Lower leg skin (tissue), 4 donors: ENCODE results near the gene FAM169A. TPM values are rescaled to one million over a fixed set of nuclear protein-coding genes. Genes with fewer than 3 reads are reported as not detected.
"Not testable (repeated sequence)": the region's sequence is repeated elsewhere in the genome, so short reads cannot be mapped to it uniquely, and the experiment has no call there.

Experiments
- DNase-seq, 2 donors: peaks; one replicate each; pipeline ENCODE4 v3.0.0-alpha.2; 2019; ENCODE audit warnings: low spot score in 2 of 2
- H3K4me3 ChIP-seq: fragments of 200-600 bp; sonication (generic); 2 replicates; pipeline ENCODE4 v1.5.1; 2017; ENCODE audit warnings: mild to moderate bottlenecking, low read depth; ENCODE audit not compliant: poor library complexity, severe bottlenecking
- POLR2A ChIP-seq, 2 donors: fragments of 450-650 bp; IDR thresholded peaks; one replicate each; pipeline ENCODE4 v1.6.1; 2016 to 2017; ENCODE audit warnings: antibody characterized with exemption in 2 of 2, mild to moderate bottlenecking in 1 of 2, moderate library complexity in 1 of 2
- whole genome bisulfite sequencing, 2 donors: methylation state at CpG; one replicate each; pipeline ENCODE4 v1.1.5; 2018; 5-methylcytosine and 5-hydroxymethylcytosine counted together
- intact Hi-C: fragments of 100-400 bp; cut with DNase I; formaldehyde crosslinking; loops from one replicate; pipeline ENCODE4 v1.15.0; 2023; ENCODE audit warnings: low total_unique reads
- total RNA-seq, 4 donors: library from RNA; depleted of rRNA; stranded (reverse); fragments of >200 nt; gene quantifications; one replicate each; pipeline ENCODE4 v1.1.0, GENCODE V29; 2016
- TF ChIP-seq, protein P1 (sequence below), 3 donors: fragments of 450-650 bp; IDR thresholded peaks; one replicate each; pipeline ENCODE4 v1.5.1; 2016; ENCODE audit warnings: antibody characterized with exemption in 3 of 3, mild to moderate bottlenecking in 3 of 3, moderate library complexity in 2 of 3

Gene FAM169A
- total RNA-seq, 4 donors from 2014 or later: 0.08 to 2.9 (median 0.85) TPM

GRCh38 chr5:74885170-74885569, 19.0 kb upstream of the FAM169A start:
- intact Hi-C loops: no loop called here
- no peak for DNase-seq
- TF ChIP-seq, protein P1, sequence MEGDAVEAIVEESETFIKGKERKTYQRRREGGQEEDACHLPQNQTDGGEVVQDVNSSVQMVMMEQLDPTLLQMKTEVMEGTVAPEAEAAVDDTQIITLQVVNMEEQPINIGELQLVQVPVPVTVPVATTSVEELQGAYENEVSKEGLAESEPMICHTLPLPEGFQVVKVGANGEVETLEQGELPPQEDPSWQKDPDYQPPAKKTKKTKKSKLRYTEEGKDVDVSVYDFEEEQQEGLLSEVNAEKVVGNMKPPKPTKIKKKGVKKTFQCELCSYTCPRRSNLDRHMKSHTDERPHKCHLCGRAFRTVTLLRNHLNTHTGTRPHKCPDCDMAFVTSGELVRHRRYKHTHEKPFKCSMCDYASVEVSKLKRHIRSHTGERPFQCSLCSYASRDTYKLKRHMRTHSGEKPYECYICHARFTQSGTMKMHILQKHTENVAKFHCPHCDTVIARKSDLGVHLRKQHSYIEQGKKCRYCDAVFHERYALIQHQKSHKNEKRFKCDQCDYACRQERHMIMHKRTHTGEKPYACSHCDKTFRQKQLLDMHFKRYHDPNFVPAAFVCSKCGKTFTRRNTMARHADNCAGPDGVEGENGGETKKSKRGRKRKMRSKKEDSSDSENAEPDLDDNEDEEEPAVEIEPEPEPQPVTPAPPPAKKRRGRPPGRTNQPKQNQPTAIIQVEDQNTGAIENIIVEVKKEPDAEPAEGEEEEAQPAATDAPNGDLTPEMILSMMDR (IDR thresholded peaks at IDR 0.05): no peak
- TF ChIP-seq POLR2A (IDR thresholded peaks at IDR 0.05): no peak
- no peak overlapping the region for H3K4me3 ChIP-seq

DNA sequence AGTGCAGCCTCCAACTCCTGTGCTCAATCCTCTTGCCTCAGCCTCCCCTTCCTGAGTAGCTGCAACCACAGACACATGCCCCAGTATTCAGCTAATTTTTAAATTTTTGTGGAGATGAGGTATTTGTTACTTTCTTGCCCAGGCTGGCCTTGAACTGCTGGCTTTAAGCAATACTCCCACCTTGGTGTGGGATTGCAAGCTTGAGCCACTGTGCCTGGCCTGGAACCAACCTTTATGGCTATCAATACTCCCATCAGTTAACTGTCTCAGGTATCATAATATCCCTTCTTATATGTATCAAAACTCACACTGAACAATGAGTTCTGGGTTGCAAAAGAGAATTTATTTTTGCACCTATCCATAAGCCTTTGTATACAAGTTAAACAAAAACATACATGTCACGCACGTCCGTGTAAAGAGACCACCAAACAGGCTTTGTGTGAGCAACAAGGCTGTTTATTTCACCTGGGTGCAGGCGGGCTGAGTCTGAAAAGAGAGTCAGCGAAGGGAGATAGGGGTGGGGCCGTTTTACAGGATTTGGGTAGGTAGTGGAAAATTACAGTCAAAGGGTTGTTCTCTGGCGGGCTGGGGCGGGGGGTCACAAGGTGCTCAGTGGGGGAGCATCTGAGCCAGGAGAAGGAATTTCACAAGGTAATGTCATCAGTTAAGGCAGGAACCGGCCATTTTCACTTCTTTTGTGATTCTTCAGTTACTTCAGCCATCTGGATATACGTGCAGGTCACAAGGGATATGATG, 16.4 kb upstream of the FAM169A start:
- DNase-seq, H3K4me3 ChIP-seq, intact Hi-C loops: not testable (repeated sequence)
- 62 to 74% methylated on average over 10 of the region's 10 CpGs for WGBS, 2 donors

DNA sequence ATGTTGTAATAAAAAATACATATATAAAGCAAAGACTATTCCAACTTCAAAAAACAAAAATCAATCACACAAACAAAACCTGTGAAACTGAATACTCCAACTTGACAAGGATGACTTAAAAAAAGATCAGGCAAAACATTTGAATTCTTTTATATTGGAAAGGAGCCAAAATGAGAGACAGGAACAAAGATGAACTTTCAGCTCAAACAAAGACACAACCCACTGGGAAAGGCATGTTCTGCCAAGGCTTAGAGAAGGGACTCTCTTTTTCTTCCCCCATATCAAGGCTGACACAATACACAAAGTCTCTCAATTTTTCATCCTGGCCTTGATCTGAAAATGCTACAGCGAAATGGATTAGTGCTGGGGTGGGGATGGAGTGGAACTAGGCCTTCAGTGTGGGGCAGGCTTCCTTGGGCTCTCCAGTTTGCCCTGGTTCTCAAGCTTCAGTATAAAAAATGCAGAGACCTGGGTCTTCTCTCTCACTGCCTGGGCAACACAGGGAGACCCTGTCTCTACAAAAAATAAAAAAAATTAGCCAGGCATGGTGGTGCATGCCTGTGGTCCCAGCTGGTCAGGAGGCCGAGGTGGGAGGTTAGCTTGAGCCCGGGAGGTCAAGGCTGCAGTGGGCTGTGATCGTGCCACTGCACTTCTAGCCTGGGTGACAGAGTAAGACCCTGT, 11.6 kb upstream of the FAM169A start:
- no peak for DNase-seq
- TF ChIP-seq, protein P1 (IDR thresholded peaks at IDR 0.05): no peak
- TF ChIP-seq POLR2A (IDR thresholded peaks at IDR 0.05): no peak
- 87 to 91% methylated on average over 4 of the region's 4 CpGs for WGBS, 2 donors
- intact Hi-C loops: no loop called here
- H3K4me3 ChIP-seq: no peak overlapping the region

DNA sequence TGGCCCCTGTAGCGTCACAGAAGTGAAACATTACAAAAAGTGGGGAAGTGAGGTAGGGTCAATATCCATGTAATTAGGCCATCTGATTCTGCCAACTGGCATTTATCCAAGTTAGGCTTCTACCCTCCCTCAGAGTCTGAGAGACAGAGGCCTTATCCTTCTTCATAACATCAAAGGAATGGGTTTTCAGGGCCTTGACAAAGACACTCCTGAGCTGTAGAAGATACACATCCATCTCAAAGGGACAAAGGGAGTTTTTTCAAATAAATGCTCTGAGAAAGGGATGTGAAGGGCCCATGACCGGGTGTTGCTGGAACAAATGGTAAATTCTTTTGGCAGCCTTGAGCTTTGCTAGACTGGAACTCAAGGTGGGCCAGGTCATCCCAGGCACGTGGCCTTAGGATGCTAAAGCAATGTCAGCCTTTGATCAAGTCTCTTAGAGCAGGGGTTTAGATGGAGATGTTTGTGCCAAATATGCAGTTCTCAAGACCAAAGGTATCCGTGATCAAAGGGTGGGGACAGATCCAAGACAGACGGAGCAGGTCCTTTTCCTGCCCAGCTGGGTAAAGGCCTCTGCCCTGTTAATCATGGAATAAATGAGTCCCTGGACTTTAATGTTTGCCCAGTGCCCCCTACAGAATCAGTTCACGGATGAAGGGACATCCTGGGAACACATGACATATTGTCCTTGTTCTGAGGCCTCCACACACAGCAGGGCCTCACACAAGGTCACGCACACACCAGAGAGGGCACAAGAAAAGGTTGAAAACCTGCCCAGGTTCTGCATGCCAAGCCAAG, 10.0 kb upstream of the FAM169A start:
- TF ChIP-seq, protein P1 (IDR thresholded peaks at IDR 0.05): no peak
- TF ChIP-seq POLR2A (IDR thresholded peaks at IDR 0.05): no peak
- intact Hi-C loops: no loop called here
- no peak for DNase-seq
- no peak overlapping the region for H3K4me3 ChIP-seq
- WGBS, 2 donors: 83 to 89% methylated on average over 7 of the region's 7 CpGs

GRCh38 chr5:74873525-74874249, 7.5 kb upstream of the FAM169A start:
- intact Hi-C loops: no loop called here
- H3K4me3 ChIP-seq: no peak overlapping the region
- DNase-seq: no peak
- no peak for TF ChIP-seq POLR2A (IDR thresholded peaks at IDR 0.05)
- TF ChIP-seq, protein P1 (IDR thresholded peaks at IDR 0.05): no peak
- WGBS, 2 donors: 82 to 88% methylated on average over 3 of the region's 3 CpGs
